CD4-positive, alpha-beta T cell treated with Interferon alpha-2 for 1 hour (primary cell): ENCODE results near the gene BFSP1.
A peak's percentile ranks its signal among the peaks of the same experiment; 100 is the strongest.

Experiments used
- DNase-seq, 2 donors: peaks; one replicate each; pipeline ENCODE4 v3.0.0-alpha.2; 2020 to 2022

BFSP1 gene

DNA sequence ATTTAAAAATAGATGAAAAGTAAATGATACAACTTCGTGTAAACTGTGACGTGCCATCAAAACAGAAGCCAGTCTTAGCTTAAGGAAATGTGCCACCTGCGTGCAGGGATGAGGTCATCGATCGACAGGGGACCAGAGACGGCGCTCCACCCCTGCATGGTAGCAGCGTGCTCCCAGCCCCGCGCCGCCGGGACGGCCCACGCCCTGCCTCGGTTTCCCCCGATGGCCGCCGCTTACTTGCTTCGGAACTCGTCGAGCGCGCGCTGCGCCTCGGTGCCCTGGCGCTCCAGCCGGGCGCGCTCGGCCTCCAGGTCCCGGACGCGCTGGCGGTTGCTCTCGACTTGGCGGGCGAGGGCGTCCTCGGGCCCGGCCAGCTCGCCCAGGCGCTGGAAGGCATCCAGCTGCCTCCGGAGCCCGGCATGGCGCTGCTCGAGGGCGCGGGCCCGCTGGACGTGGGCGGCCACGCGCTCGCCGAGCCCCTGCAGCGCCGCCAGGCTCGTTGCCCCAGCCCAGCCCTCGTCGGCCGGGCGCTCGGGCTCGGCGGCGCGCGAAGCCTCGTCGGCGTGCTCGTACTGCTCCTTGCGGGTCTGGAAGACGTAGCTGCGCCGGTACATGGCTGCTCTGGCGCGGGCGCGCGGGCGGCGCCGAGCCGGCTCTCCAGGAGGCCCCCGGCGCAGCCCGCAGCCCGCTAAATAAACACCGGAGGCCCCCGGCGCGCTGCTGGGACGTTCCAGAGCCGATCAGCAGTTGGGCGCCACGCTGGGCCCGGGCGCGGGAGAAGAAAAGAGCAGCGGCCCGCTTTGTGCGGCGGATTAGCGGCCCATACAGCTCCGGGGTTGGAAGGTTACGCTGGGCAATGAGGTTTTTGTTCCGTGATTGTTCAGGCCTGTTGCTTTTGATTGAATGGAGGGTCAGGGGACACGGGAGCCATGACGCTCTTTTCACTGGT, at the start of gene BFSP1:
Gene BFSP1 (minus strand): TSS at position 664 of the 949 bp plus-strand sequence. CDS start 50 bp downstream, at position 614.
- DNase-seq: peak; percentile 25 to 46

DNA sequence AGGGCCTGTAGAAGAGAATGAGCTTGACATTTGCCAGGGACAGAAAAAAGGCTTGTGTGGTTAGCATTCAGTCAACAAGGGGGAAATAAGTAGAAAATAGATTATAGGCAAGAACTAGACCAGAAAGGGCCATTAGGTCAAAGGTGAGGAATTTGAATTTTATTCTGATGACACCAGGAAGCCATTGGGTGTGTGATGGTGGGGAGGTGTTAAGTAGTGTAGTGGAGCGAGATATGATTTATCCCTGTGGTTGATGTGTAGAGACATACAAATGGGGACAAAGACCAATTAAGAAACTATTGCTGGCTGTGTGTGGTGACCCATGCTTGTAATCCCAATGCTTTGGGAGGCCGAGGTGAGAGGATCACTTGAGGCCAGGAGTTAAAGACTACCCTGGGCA, 49.7 kb upstream of the BFSP1 start:
- no peak for DNase-seq

DNA sequence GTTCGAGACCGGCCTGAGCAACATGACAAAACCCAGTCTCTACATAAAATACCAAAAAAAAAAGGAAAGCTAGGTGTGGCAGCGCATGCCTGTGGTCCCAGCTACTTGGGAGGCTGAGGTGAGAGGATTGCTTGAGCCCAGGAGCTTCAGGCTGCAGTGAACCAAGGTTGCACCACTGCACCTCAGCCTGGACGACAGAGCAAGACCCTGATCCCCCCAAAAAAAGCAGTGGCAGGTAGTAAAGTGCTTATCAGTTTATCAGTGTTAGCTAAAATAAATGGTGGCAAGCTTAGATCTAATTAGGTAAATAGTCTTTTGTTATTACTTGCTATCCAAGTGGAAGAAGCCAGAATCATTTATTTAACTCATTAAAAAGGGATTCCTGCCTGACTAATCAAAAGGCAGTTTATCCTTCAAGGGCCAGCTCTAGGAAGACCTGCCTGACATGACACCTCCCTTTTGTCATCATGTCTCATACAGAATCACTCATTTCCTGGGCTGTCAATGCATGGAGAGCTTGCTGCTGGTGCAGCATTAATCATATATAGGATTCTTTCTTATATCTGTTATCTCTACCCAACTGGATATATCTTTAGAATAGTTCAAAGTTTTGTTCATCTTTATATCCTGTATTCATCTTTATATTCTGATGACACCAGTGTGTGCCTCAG, 48.3 kb upstream of the BFSP1 start:
- DNase-seq: no peak

DNA sequence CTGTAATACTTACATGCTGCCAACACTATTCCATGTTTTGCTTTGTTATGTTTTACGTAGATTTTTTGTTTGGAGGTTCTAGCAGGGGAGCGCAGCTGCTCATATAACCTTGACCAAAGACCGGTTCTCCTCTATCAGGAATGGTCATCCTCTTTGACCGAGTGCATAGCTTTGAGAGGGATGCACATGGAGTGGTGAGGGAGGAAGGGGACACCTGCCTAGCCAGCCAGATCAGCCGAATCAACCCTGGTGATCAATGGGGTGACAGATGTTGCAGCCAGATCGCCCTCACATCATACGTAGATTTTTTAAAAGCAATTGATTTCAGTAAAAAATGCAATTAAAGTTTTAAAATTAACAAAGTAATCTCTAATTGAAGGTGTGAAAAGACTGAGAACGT, 45.0 kb upstream of the BFSP1 start:
- no peak for DNase-seq

DNA sequence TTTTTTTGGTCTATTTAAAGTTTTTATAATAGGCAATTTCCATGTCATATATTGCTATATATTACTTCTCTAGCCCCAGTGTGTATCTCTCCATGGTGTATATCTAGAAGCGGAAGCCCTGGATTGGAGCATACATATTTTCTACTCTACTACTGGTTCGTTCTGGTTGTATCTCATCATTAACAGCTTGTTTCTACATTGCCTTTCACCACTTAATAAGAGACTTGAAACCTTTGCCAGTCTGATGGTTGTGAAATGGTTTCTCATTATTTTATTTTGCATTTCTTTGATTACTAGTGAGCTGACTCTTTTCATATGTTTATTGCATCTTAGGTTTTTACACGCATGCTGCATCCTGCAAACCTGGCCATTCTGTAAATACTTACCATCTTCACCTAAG, 42.3 kb upstream of the BFSP1 start:
- no peak for DNase-seq

DNA sequence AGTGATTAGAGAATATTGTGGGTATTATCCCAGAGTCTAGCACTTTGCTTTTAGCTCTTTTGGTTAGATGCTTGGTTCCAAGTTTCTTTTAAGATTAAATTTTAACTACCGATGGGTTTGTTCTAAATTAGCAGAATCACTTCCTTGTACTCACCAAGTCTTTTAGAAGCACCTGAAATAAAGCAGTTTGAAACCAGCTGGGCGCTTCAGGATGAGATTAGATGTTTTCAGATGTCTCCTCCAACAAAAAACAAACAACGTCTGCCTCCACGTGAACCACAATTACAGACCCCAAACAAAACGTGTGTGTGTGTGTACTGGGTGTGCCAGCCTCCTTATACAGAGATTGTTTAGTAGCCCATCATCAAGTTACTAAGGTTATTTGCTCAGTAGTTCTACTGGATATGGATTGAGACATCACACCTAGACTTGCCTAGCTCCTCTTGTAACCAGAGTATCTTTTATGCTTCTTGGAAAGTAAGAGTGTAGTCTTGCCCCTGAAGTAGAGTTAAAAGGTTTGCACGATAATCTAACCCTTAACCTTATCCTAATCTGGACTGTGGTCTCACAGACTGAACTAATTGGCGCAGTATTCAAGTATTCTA, 41.0 kb upstream of the BFSP1 start:
- DNase-seq: no peak

DNA sequence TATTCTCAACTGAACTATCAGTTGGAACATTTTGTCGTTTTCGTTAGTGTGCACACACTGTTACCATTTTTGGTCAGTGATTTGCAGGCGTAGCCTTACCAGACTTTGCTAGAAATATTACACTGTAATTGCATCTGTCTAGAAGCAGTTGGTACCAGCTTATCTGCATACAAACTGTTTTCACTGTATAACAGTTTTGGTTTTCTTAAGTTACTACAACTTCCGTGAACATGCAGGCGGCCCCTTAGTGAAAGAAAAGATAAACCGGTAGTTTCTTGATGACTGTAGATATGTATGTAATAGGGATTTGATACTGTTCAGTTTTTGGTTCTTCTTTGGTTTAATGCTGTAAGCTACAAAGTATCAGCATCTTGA, 40.0 kb upstream of the BFSP1 start:
- peak in 1 of 2 donors; percentile 27 for DNase-seq

DNA sequence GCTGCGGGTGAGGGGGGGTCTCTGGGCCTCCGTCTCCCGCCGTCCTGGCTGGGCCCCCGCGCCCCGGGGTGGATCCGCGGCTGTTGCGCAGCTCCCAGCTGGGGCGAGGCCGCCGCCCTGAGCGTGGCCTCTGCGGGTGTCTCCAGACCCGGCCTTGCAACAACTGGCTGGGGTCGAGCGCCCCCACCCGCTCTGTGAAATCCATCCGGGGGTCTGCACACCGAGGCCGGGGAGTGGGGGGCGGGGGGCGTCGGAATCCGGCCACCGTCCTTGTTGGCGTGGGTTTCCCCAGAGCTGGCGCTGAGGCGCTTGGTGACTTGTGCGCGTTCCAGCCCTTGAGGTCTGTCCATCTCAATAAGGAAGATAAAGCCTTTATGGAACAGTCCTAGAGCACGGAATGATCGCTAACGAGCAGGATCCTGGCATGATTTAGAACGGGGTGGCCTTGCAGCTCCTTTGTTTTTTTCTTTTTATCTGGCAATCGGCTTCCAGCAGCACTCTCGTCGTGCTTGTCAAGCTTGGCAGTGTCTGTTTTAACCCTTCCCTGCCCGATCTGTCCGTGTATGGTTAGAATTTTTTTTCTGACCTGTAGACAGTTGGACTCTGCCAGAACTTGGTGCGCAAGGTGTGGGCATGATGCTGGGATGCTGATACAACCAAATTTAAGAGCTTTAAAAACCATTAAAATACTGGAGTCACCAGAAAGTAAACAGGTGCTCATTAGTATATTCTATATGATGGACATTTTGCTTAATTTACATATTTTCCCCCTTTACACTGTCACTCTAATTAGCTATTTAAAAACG, 39.4 kb upstream of the BFSP1 start:
- DNase-seq: peak in 1 of 2 donors; percentile 5

DNA sequence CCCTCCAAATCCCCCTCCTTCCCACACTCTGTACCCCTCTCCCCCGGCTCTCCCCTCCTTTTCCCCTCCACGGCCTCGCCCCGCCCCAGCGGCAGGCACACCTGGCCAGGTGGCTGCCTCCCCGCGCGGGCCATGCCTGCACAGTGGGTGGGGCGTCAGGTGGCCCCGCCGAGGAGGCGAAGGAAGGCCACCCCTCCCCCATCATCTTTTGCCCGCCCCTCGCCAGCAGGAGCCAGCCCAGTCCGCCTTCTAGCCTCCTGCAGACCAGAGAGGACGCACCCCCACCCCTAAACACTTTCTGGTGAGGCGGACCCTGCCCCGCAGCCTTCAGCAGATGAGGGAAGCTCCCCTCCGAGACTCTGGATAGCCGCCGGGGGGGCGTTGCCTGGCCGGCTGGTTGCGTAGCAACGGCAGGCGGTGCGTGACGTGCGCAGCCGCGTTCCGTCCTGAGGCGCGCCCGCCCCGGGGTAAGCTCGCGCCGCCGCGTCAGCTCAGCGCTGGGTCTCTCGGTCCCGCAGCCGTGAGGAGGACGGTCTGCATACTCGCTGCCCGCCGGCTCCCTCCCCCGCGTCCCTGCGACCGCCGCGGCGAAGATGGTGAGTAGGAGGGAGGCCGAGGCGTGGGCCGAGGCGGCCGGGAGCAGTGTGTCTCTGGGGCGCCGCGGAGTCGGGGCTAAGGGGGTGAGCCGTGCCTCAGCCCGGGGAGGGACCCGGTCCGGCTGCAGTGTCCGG, 38.6 kb upstream of the BFSP1 start, which contains the start of gene DSTN:
Gene DSTN (plus strand): TSS at position 460 of the 731 bp plus-strand sequence. CDS start 134 bp downstream, at position 594.
- DNase-seq: peak; percentile 86 to 89

DNA sequence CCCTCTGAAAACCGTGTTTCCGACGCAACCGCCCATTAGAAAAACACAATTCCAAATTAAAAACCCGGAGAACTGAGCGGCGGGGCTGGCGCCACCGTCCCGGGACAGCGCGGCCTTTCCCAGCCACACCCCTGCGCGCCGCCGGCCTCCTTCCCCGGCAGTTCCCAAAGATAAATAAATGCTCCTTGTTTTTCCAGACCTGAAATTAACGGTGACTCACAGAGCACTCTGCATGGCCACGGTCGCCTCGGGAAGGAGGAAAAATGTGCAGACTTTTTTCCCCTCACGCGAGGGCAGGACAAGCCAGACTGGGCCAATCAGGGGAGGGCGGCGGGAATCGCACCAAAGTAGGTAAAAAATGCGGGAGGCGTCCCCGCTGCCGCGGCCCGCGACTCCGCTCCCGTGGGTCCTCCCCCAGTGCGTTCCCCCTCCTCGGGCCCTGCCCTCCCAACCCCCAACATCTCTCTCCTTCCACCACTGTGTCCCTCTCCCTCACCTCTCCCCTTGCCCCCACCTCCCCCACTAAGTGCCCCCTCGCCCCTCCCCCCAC, 37.9 kb upstream of the BFSP1 start:
- peak in 1 of 2 donors; percentile 19 for DNase-seq

DNA sequence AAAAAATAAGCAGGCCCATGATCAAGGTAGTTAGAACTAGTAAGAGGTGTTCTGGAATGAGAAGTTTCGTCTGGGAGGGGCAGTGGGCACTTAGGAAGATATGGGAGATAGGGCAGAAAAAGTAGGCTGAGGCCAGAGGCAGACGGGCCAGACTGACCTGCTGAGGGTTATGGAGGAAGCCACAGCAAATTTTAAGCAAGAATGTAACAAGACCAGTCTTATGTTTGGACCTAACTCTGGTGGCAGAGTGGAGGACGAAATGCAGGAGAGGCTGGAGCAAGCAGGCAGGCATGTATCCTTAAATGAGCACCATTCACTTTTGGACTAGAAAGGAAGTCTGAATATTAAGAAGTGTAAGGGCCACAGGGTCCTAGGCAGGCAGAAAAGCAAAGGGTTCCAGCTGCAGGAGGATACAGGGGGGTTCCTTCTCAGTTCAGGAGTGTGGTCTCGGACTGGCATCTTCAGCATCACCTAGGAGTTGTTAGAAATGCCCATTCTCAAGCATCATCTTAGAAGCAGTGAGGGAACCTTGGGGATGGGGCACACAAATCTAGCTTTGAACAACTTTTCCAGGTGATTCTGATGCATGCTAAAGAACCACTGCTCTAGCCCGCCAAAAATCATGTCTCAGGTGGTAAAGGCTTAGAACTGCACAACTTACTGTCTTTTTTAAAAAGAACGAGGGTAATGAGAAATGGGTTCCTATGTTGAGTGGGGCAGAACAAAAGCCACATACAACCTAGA, 37.0 kb upstream of the BFSP1 start:
- DNase-seq: no peak

DNA sequence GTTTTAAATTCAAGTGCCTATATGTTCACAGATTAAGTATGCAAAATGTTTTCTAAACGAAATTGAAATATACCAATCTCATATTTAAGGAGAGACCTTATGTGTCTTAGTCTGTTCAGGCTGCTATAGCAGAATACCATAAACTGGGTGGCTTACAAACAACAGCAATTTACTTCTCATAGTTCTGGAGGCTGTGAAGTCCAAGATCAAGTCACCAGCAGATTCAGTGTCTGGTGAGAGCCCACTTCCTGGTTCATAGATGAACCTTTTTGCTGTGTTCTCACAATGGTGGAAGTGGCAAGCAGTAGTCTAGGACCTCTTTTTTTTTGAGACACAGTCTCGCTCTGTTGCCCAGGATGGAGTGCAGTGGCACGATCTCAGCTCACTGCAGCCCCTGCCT, 35.2 kb upstream of the BFSP1 start:
- no peak for DNase-seq

DNA sequence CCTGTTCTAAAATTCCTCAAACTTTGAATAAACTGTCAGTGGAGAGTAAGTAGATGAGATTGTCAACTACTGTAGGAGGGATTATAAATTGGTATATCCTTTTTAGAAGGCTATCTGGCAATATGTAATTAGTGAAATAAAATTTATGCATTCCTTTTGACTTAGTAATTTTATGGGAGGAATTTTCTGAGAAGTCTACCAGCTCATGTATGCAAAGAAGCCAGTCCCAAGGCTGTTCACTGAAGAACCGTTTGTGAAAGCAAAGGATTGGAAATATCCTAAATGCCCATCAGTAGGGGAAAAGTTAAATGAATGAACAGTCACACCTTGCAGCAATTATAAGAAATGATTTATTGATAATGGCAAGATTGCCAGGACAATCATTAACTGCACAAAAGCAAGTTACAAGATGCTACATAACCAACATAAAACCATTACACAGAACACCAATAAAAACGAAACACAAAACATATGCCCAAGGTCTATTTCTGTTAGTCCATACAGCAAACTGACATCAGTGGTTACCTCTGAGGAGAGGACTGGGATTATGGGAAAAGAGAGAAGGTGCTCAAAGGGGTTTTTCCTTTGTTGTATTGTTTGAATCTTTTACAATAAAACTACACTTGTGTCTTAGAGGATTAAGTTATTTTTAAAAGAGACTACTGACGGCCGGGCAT, 34.1 kb upstream of the BFSP1 start:
- DNase-seq: no peak

DNA sequence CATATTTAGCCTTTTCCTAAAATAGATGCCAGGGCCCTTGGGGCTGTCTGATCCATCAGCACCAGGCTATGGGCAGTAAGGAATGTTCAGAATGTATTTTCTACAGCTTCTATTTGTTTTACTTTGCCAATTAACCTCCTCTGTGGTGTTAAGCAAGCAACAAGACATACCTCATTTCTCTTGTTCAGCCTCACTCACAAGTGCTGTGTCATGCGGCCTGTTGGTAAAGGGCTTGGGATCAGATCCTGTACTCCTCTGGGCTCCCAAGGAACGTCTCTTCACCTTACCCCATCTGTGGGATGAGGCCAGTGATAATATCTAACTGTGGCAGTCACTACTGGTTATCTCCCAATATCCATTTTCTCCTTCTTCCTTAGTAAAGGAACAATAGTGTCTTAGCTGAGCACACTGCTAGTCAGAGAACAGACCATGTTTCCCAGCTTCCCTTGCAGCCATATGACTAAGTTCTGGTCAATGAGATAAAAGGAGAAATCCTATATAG, 31.7 kb upstream of the BFSP1 start:
- DNase-seq: no peak

DNA sequence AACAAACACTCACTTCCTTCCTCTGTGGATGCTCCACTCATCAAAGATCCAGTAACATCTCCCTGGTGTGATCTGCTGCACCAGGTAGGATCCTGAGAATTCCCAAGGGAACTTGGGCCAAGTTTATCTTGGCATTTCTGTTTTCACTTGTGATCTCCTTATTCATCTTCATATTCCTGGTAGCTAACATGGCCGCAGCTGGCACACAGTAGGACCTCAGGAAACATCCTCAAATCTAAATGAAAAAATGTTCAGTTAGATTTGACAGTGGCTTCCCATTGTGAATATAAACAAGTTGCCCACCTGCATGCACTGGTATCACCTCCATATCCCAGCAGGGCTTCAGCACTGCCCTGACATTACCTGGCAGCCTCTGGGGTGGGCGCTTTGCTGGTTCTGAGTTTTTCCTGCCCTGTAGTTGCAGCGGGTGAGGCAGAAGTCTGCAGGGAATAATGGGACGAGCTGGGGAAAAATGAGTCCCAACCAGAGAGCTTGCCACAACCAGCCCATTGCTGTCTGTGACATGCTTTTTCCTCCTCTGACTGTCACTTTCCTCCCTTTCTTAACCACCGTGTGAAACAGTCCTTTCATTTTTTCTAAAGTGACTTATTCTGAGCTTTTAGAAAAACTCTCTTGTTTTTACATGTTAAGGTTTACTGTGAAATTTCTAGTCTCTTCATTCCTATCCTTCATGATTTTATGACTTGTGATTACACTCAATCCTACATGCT, 29.3 kb upstream of the BFSP1 start:
- DNase-seq: no peak

DNA sequence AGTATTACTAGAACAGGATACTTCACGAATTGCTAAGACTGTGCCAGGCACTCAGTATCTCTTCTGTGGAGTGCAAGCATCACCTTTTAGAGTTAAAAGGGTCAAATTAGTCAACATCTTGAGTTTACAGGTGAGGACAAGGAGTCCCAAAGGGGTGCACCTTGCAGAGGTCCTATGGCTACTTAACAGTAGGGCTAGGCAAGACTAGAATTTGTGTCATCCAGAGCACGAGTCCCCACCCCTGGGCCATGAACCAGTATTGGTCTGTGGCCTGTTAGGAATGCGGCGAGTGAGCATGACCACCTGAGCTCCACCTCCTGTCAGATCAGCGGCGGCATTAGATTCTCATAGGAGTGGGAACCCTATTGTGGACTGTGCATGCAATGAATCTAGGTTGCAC, 28.2 kb upstream of the BFSP1 start:
- DNase-seq: no peak

DNA sequence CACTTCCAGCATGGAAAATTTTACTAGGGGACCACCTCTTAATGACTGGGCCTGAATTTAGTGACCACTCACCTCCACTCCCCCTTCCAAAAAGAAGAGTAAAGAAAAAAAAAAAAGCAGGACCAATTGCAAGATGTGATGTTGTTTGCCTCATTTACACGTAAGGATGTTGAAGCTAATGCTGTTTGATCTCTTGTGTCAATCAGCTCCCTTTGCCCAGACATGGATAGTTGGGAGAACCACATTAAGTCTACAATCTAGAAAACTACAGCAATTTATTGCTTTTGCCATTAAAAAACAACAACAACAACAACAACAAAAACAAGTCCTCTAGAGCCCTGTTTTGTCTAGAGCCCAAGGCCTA, 27.7 kb upstream of the BFSP1 start:
- DNase-seq: no peak

DNA sequence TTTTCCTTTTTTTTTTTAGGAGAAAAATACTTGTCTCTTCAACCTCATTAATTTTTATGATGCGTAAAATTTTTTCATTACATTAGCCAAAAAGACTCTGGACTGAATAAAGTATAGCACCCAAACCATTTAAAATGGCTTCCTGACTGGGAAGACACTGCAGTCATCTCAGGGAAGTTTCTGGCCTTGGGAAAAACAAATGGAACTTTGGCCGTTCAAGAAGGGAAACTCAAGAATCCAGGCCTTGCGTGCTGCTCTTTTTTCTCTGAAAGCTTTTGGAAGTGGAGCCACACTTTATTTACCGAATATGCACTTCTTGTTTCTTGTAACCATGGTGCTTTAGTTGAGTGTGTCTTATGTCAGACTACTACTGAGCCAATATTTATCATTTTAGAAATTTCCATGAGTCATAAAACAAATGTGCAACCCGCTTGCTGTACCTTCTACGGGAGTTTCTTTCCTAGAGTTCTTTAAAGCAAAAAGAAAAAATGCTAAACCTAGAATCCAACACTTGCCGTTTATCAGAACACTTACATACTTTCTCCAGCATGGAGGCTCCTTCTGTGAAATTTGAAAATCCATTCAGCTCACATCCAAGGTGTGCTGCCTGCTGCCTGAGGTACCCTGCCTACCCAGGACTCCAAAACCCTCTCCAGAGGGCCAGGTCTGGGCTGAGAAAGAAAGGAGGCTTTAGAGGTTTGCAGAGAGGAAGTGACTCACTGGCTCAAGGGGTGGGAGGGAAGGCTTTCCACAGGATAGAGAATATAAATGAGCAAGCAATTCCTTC, 27.2 kb upstream of the BFSP1 start:
- no peak for DNase-seq

DNA sequence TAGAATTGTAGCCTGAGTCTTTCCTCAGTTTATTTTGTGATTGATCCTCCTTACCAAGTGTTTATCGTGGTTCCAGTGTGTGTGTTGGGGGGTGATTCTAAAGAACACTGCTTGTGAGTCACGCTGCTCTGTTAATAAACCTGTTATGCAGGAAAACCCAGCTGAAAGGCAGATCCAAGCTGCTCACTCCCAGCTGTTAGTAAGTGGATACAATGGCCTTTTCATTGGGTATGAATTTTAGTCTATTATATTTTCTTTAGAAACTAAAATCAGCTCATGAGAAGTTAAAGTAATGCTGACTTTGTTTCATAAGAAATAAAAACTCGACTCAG, 26.5 kb upstream of the BFSP1 start:
- no peak for DNase-seq
